Epithelial cell of proximal tubule (primary cell): ENCODE data around the gene PAPOLA. TPM values are rescaled to one million over a fixed set of nuclear protein-coding genes. Genes with fewer than 3 reads are reported as not detected.

Source experiments
- DNase-seq: peaks from one replicate; pipeline ENCODE4 v3.0.0-alpha.2; 2011; ENCODE audit warnings: low read depth
- H3K4me3 ChIP-seq: 2 replicates; pipeline ENCODE4 v1.5.1; 2011; ENCODE audit warnings: low read depth, mild to moderate bottlenecking, low read length
- total RNA-seq: library from RNA; depleted of rRNA; stranded (reverse); fragments of >200 nt; gene quantifications from 2 replicates; pipeline ENCODE4 v1.2.3, GENCODE V29; 2015
- TF ChIP-seq, protein P1 (sequence below): conservative IDR thresholded peaks from 2 replicates; pipeline ENCODE4 v1.5.1; 2012; ENCODE audit warnings: low read depth, mild to moderate bottlenecking, low read length

PAPOLA gene
- total RNA-seq, 1 donor from 2014 or later = 57.7 TPM

DNA sequence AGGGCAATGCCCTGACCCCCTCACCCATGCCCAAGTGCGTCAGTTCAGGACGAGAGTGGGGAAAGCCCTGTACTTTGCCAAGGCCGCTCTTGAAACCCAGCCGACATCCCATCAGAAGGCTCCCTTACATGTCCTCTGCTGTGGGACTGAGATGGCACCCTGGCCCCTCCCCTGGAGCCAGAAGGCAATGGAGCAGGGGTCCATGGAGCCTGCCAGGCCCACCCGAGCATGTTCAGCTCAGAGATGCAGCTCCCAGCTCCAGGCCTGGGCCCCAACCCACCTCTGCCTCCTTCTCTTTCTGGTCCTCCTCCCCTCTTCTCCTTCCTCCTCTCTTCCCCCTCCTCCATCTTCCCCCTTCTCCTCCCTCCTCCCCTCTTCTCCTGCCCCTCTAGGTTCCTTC lies 95.5 kb downstream of the PAPOLA start:
- H3K4me3 ChIP-seq = no peak overlapping the region
- DNase-seq = no peak
- TF ChIP-seq, protein P1, sequence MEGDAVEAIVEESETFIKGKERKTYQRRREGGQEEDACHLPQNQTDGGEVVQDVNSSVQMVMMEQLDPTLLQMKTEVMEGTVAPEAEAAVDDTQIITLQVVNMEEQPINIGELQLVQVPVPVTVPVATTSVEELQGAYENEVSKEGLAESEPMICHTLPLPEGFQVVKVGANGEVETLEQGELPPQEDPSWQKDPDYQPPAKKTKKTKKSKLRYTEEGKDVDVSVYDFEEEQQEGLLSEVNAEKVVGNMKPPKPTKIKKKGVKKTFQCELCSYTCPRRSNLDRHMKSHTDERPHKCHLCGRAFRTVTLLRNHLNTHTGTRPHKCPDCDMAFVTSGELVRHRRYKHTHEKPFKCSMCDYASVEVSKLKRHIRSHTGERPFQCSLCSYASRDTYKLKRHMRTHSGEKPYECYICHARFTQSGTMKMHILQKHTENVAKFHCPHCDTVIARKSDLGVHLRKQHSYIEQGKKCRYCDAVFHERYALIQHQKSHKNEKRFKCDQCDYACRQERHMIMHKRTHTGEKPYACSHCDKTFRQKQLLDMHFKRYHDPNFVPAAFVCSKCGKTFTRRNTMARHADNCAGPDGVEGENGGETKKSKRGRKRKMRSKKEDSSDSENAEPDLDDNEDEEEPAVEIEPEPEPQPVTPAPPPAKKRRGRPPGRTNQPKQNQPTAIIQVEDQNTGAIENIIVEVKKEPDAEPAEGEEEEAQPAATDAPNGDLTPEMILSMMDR = no peak

- no peak for DNase-seq
- TF ChIP-seq, protein P1 = no peak
- no peak overlapping the region for H3K4me3 ChIP-seq
Measured at GRCh38 chr14:96598332-96598928, 96.2 kb downstream of the PAPOLA start.

DNA sequence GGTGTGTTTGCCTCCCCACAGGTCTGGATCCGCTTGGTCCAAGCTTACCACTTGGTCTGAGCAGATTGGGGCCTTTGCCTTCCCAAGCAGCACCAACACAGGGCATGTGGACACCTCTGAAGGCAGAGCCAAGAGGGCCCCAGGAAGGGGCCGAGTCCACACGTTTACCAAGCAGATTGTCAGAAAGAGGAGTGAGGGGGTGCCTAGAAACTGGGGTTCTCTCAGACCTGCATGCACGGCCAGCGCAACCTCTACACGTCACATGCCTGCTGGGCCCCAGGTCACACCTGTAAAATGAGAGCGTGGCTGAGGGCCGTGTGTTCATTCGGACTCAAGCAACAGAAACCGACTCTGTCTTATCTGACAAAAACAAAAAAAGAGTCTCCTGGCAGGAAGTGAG lies 96.9 kb downstream of the PAPOLA start:
- TF ChIP-seq, protein P1 = no peak
- no peak overlapping the region for H3K4me3 ChIP-seq
- DNase-seq = no peak

GRCh38 chr14:96602186-96602585 lies 100.0 kb downstream of the PAPOLA start:
- TF ChIP-seq, protein P1 = no peak
- no peak overlapping the region for H3K4me3 ChIP-seq
- no peak for DNase-seq

- no peak overlapping the region for H3K4me3 ChIP-seq
- DNase-seq = no peak
- TF ChIP-seq, protein P1 = no peak
Measured at GRCh38 chr14:96603350-96604255, 101.4 kb downstream of the PAPOLA start.

GRCh38 chr14:96614481-96614881 lies 112.3 kb downstream of the PAPOLA start:
- TF ChIP-seq, protein P1 = no peak
- no peak for DNase-seq
- H3K4me3 ChIP-seq = peak overlapping the region; percentile 13
